ENCODE measurements around the gene BNIP5. TPM values are rescaled to one million over a fixed set of nuclear protein-coding genes. Genes with fewer than 3 reads are reported as not detected.
A peak's percentile ranks its signal among the peaks of the same experiment; 100 is the strongest.

BNIP5 gene
- total RNA-seq, 1 donor from 2014 or later = not detected

- H3K4me2 ChIP-seq = no peak overlapping the region
- no peak overlapping the region for H3K9ac ChIP-seq
- no peaks in the 10 kb centered on the region for H3F3A ChIP-seq (ENCODE audit: low read depth)
- H3K27me3 ChIP-seq = no peaks in the 10 kb centered on the region
- Mint-ChIP-seq H3K4me1 (peaks cover 59% of the 10 kb centered on the region), H3K4me3 (peak overlapping the region; percentile 21), H3K27me3 (ENCODE audit: insufficient read depth, low read depth) (peaks cover 21% of the 10 kb centered on the region), H3K9me3 (no peaks in the 10 kb centered on the region), H3K27ac (no peak overlapping the region), H3K36me3 (no peaks in the 10 kb centered on the region)
- H3K4me3 ChIP-seq = no peak overlapping the region
- TF ChIP-seq EZH2 (IDR thresholded peaks at IDR 0.05) = no peak
- no peak for TF ChIP-seq CTCF (IDR thresholded peaks at IDR 0.05)
- H3K9me3 ChIP-seq (ENCODE audit: low read depth) = no peaks in the 10 kb centered on the region
- no peaks in the 10 kb centered on the region for H4K20me1 ChIP-seq (ENCODE audit: low read depth)
- no peak for DNase-seq (ENCODE audit: low spot score)
- H3K79me2 ChIP-seq (ENCODE audit: low read depth) = no peaks in the 10 kb centered on the region
- no peak overlapping the region for H2AFZ ChIP-seq (replicated peaks)
- H3K27ac ChIP-seq = no peak overlapping the region
- H3K4me1 ChIP-seq = peaks cover 32% of the 10 kb centered on the region
- H3K36me3 ChIP-seq = no peaks in the 10 kb centered on the region
These were observed 14.1 kb downstream of the BNIP5 start for GRCh38 chr6:36322591-36322990.

- H3K9ac ChIP-seq = no peak overlapping the region
- H4K20me1 ChIP-seq (ENCODE audit: low read depth) = no peaks in the 10 kb centered on the region
- H3K9me3 Mint-ChIP-seq = no peaks in the 10 kb centered on the region
- no peak overlapping the region for H3K4me3 Mint-ChIP-seq
- H3K4me1 Mint-ChIP-seq = peaks cover 38% of the 10 kb centered on the region
- H3K27me3 ChIP-seq = no peaks in the 10 kb centered on the region
- H3K4me3 ChIP-seq = no peak overlapping the region
- H3K9me3 ChIP-seq (ENCODE audit: low read depth) = no peaks in the 10 kb centered on the region
- H3K4me2 ChIP-seq = no peak overlapping the region
- H3K36me3 ChIP-seq = no peaks in the 10 kb centered on the region
- no peak for TF ChIP-seq CTCF (IDR thresholded peaks at IDR 0.05)
- TF ChIP-seq EZH2 (IDR thresholded peaks at IDR 0.05) = no peak
- TF ChIP-seq EZH2phosphoT487 (IDR thresholded peaks at IDR 0.05) = no peak
- no peak overlapping the region for H3K27ac ChIP-seq
- H3K27ac Mint-ChIP-seq = peak overlapping the region; percentile 67
- H3K36me3 Mint-ChIP-seq = no peaks in the 10 kb centered on the region
- no peaks in the 10 kb centered on the region for H3F3A ChIP-seq (ENCODE audit: low read depth)
- DNase-seq (ENCODE audit: low spot score) = no peak
- H2AFZ ChIP-seq (replicated peaks) = no peak overlapping the region
- H3K27me3 Mint-ChIP-seq (ENCODE audit: insufficient read depth, low read depth) = peaks cover 20% of the 10 kb centered on the region
- peaks cover 23% of the 10 kb centered on the region for H3K4me1 ChIP-seq
- no peaks in the 10 kb centered on the region for H3K79me2 ChIP-seq (ENCODE audit: low read depth)
These were observed 16.2 kb downstream of the BNIP5 start for GRCh38 chr6:36320475-36320874.

- Histone ChIP-seq H3K79me2 (ENCODE audit: low read depth) (no peaks in the 10 kb centered on the region), H3K4me3 (no peak overlapping the region), H3K9me3 (ENCODE audit: low read depth) (no peaks in the 10 kb centered on the region), H3K4me1 (peaks cover 23% of the 10 kb centered on the region), H3F3A (ENCODE audit: low read depth) (no peaks in the 10 kb centered on the region), H2AFZ (replicated peaks) (no peak overlapping the region), H3K27ac (no peak overlapping the region), H3K36me3 (no peaks in the 10 kb centered on the region), H3K4me2 (peak overlapping the region; percentile 38), H3K27me3 (no peaks in the 10 kb centered on the region), H4K20me1 (ENCODE audit: low read depth) (no peaks in the 10 kb centered on the region), H3K9ac (no peak overlapping the region)
- peaks cover 31% of the 10 kb centered on the region for H3K4me1 Mint-ChIP-seq
- no peaks in the 10 kb centered on the region for H3K9me3 Mint-ChIP-seq
- no peaks in the 10 kb centered on the region for H3K36me3 Mint-ChIP-seq
- no peak for DNase-seq (ENCODE audit: low spot score)
- H3K27me3 Mint-ChIP-seq (ENCODE audit: insufficient read depth, low read depth) = peaks cover 20% of the 10 kb centered on the region
- TF ChIP-seq CTCF (IDR thresholded peaks at IDR 0.05) (no peak), EZH2 (IDR thresholded peaks at IDR 0.05) (no peak), EZH2phosphoT487 (IDR thresholded peaks at IDR 0.05) (no peak)
- no peak overlapping the region for H3K27ac Mint-ChIP-seq
- no peak overlapping the region for H3K4me3 Mint-ChIP-seq
These were observed 16.9 kb downstream of the BNIP5 start for GRCh38 chr6:36319821-36320220.

GRCh38 chr6:36319436-36319762 is 17.3 kb downstream of the BNIP5 start:
- Histone ChIP-seq H3K4me1 (peaks cover 23% of the 10 kb centered on the region), H3K9me3 (ENCODE audit: low read depth) (no peaks in the 10 kb centered on the region), H2AFZ (replicated peaks) (no peak overlapping the region), H3K4me2 (peak overlapping the region; percentile 38), H3K9ac (no peak overlapping the region), H3K27me3 (no peaks in the 10 kb centered on the region), H3K79me2 (ENCODE audit: low read depth) (no peaks in the 10 kb centered on the region), H3K4me3 (no peak overlapping the region), H3F3A (ENCODE audit: low read depth) (no peaks in the 10 kb centered on the region), H4K20me1 (ENCODE audit: low read depth) (no peaks in the 10 kb centered on the region), H3K36me3 (no peaks in the 10 kb centered on the region), H3K27ac (no peak overlapping the region)
- peak; percentile 30 for DNase-seq (ENCODE audit: low spot score)
- H3K9me3 Mint-ChIP-seq = no peaks in the 10 kb centered on the region
- peaks cover 16% of the 10 kb centered on the region for H3K27me3 Mint-ChIP-seq (ENCODE audit: insufficient read depth, low read depth)
- no peak overlapping the region for H3K27ac Mint-ChIP-seq
- no peak for TF ChIP-seq EZH2 (IDR thresholded peaks at IDR 0.05)
- no peaks in the 10 kb centered on the region for H3K36me3 Mint-ChIP-seq
- no peak overlapping the region for H3K4me3 Mint-ChIP-seq
- peaks cover 30% of the 10 kb centered on the region for H3K4me1 Mint-ChIP-seq
